Ureter (tissue), 1 donor: ENCODE results near the gene SLC6A18. TPM values are rescaled to one million over a fixed set of nuclear protein-coding genes. Genes with fewer than 3 reads are reported as not detected.

Experiments
- DNase-seq: peaks from one replicate; pipeline ENCODE4 v3.0.0-alpha.2; 2020; ENCODE audit warnings: low spot score
- total RNA-seq: library from RNA; stranded (reverse); gene quantifications from one replicate; pipeline ENCODE4 v1.2.4, GENCODE V29; 2023
- donor health status: DM: yes; HTN: yes; CAD: no.

The SLC6A18 gene
- total RNA-seq, 1 donor from 2014 or later = not detected

GRCh38 chr5:1203311-1203967 is 21.7 kb upstream of the SLC6A18 start:
- no peak for DNase-seq

- no peak for DNase-seq
Observed at GRCh38 chr5:1203968-1204692, 21.1 kb upstream of the SLC6A18 start.

GRCh38 chr5:1204693-1205242 is 20.4 kb upstream of the SLC6A18 start:
- DNase-seq = no peak

GRCh38 chr5:1205255-1206180 is 19.7 kb upstream of the SLC6A18 start:
- no peak for DNase-seq

GRCh38 chr5:1206521-1207412 is 18.4 kb upstream of the SLC6A18 start:
- DNase-seq = no peak

- no peak for DNase-seq
Observed at GRCh38 chr5:1207555-1207954, 17.6 kb upstream of the SLC6A18 start.

GRCh38 chr5:1208221-1208742 is 16.9 kb upstream of the SLC6A18 start:
- no peak for DNase-seq

- no peak for DNase-seq
Observed at GRCh38 chr5:1208743-1209488, 16.3 kb upstream of the SLC6A18 start.

GRCh38 chr5:1209489-1209852 is 15.7 kb upstream of the SLC6A18 start:
- DNase-seq = no peak

- no peak for DNase-seq
Observed at GRCh38 chr5:1209896-1210776, 15.0 kb upstream of the SLC6A18 start.

- no peak for DNase-seq
Observed at GRCh38 chr5:1210832-1211251, 14.3 kb upstream of the SLC6A18 start.

GRCh38 chr5:1211701-1212100 is 13.5 kb upstream of the SLC6A18 start:
- DNase-seq = no peak

- DNase-seq = no peak
Observed at GRCh38 chr5:1212271-1212670, 12.9 kb upstream of the SLC6A18 start.

- DNase-seq = no peak
Observed at GRCh38 chr5:1212881-1213280, 12.3 kb upstream of the SLC6A18 start.

GRCh38 chr5:1213508-1214162 is 11.5 kb upstream of the SLC6A18 start:
- no peak for DNase-seq

- no peak for DNase-seq
Observed at GRCh38 chr5:1214163-1214935, 10.8 kb upstream of the SLC6A18 start.

GRCh38 chr5:1214936-1215220 is 10.3 kb upstream of the SLC6A18 start:
- no peak for DNase-seq
